Muscle of leg (tissue), 11 donors: ENCODE data around the gene MED25. TPM values are rescaled to one million over a fixed set of nuclear protein-coding genes. Genes with fewer than 3 reads are reported as not detected.

Experiments used
- DNase-seq: peaks from one replicate; pipeline ENCODE4 v3.0.0; 2013
- H3K27ac ChIP-seq: one replicate; pipeline ENCODE4 v1.5.1; 2013; ENCODE audit warnings: mild to moderate bottlenecking, low read length, control low read depth
- H3K27me3 ChIP-seq: one replicate; pipeline ENCODE4 v1.6.1; 2013; ENCODE audit warnings: low read length; ENCODE audit not compliant: control insufficient read depth, insufficient read depth
- H3K36me3 ChIP-seq: one replicate; pipeline ENCODE4 v1.6.1; 2013; ENCODE audit warnings: low read length; ENCODE audit not compliant: control insufficient read depth, insufficient read depth
- H3K4me1 ChIP-seq: one replicate; pipeline ENCODE4 v1.6.1; 2013; ENCODE audit warnings: low read length; ENCODE audit not compliant: control insufficient read depth, insufficient read depth
- H3K4me3 ChIP-seq: one replicate; pipeline ENCODE4 v1.5.1; 2013; ENCODE audit warnings: low read length, control low read depth
- H3K9me3 ChIP-seq: replicated peaks from 2 replicates; pipeline ENCODE4 v1.6.1; 2013; ENCODE audit warnings: low read depth, low read length; ENCODE audit not compliant: control insufficient read depth
- whole genome bisulfite sequencing: methylation state at CpG from one replicate; pipeline ENCODE4 v1.1.5; 2013; ENCODE audit warnings: missing lambda C conversion rate; ENCODE audit not compliant: insufficient coverage; 5-methylcytosine and 5-hydroxymethylcytosine counted together
- polyA plus RNA-seq, 8 donors: library from polyadenylated mRNA; unstranded; fragments of 120-200 nt; gene quantifications; one replicate each; pipeline versions ENCODE4 v1.2.1 to v1.2.3, GENCODE V29; 2013; ENCODE audit warnings: inconsistent platforms in 1 of 8, low replicate concordance in 1 of 8; ENCODE audit not compliant: insufficient read length in 8 of 8, insufficient read depth in 1 of 8
- total RNA-seq: library from RNA; stranded (reverse); fragments of 120-200 nt; gene quantifications from one replicate; pipeline ENCODE4 v1.2.4, GENCODE V29; 2013

Gene MED25
- total and polyA plus RNA-seq, 9 donors, result 9.6 to 41.0 (median 34.0) TPM

- H3K36me3 ChIP-seq, result peaks cover 79% of the 10 kb centered on the region
- WGBS, result 91% methylated on average over 18 of the region's 18 CpGs
These were observed 11.6 kb downstream of the MED25 start for GRCh38 chr19:49829721-49830120.

DNA sequence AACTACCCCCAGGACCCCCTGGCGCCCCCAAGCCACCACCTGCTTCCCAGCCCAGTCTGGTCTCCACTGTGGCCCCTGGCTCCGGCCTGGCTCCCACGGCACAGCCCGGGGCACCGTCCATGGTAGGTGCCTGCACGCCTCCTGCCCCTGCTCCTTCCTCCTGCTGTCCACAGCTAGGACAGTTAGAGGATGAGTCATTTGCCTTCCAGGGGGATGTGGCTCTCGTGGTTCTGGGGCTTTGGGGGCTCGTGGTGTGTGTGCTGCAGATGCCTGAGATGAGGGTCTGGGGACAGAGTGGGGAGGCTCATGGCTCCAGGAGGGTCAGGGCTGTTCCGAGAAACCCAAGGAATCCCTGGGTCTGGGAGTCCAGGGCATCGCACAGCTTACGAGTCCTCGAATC is 12.7 kb downstream of the MED25 start:
- Histone ChIP-seq H3K36me3 (peaks cover 90% of the 10 kb centered on the region), H3K9me3 (no peaks in the 10 kb centered on the region), H3K4me1 (peaks cover 35% of the 10 kb centered on the region), H3K4me3 (no peak overlapping the region), H3K27ac (no peak overlapping the region), H3K27me3 (no peaks in the 10 kb centered on the region)
- no peak for DNase-seq
- WGBS, result 91% methylated on average over 11 of the region's 12 CpGs

More at GRCh38 chr19:49829721-49830120, 11.6 kb downstream of the MED25 start:
- no peak overlapping the region for H3K4me3 ChIP-seq
- DNase-seq, result no peak
- no peak overlapping the region for H3K27ac ChIP-seq
- no peaks in the 10 kb centered on the region for H3K27me3 ChIP-seq
- H3K9me3 ChIP-seq, result no peaks in the 10 kb centered on the region
- peaks cover 32% of the 10 kb centered on the region for H3K4me1 ChIP-seq

GRCh38 chr19:49831592-49831991 is 13.5 kb downstream of the MED25 start:
- no peak overlapping the region for H3K4me3 ChIP-seq
- no peak for DNase-seq
- H3K27me3 ChIP-seq, result no peaks in the 10 kb centered on the region
- WGBS, result 98% methylated on average over 8 of the region's 8 CpGs
- H3K4me1 ChIP-seq, result peaks cover 29% of the 10 kb centered on the region
- peaks cover 93% of the 10 kb centered on the region for H3K36me3 ChIP-seq
- no peak overlapping the region for H3K27ac ChIP-seq
- no peaks in the 10 kb centered on the region for H3K9me3 ChIP-seq

- H3K4me1 ChIP-seq, result peaks cover 24% of the 10 kb centered on the region
- WGBS, result 67% methylated on average over 6 of the region's 9 CpGs
- H3K27ac ChIP-seq, result peak overlapping the region; percentile 51
- no peak overlapping the region for H3K4me3 ChIP-seq
- no peak for DNase-seq
- H3K9me3 ChIP-seq, result no peaks in the 10 kb centered on the region
- no peaks in the 10 kb centered on the region for H3K27me3 ChIP-seq
- peaks cover 93% of the 10 kb centered on the region for H3K36me3 ChIP-seq
These were observed 14.5 kb downstream of the MED25 start for GRCh38 chr19:49832556-49832955.

- peaks cover 98% of the 10 kb centered on the region for H3K36me3 ChIP-seq
These were observed 15.5 kb downstream of the MED25 start for GRCh38 chr19:49833599-49833998.

DNA sequence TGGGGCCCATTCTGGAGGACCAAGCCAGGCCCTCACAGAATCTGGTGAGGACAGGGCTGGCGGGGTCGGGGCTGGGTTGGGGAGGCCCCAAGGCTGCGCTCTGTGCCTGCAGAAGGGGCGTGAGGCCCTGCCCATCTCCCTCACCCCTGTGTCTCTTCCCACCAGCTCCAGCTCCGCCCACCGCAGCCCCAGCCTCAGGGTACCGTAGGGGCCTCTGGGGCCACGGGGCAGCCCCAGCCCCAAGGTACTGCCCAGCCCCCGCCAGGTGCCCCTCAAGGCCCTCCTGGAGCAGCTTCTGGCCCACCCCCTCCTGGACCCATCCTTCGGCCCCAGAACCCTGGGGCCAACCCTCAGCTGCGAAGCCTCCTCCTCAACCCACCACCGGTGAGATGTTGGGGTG is 17.5 kb downstream of the MED25 start:
- no peak for DNase-seq
- Histone ChIP-seq H3K27me3 (no peaks in the 10 kb centered on the region), H3K9me3 (no peaks in the 10 kb centered on the region), H3K27ac (no peak overlapping the region), H3K4me1 (peaks cover 24% of the 10 kb centered on the region), H3K4me3 (no peak overlapping the region), H3K36me3 (peaks cover 93% of the 10 kb centered on the region)
- 93% methylated on average over 6 of the region's 12 CpGs for WGBS

More at GRCh38 chr19:49833599-49833998, 15.5 kb downstream of the MED25 start:
- no peaks in the 10 kb centered on the region for H3K9me3 ChIP-seq
- no peak overlapping the region for H3K4me3 ChIP-seq
- no peaks in the 10 kb centered on the region for H3K27me3 ChIP-seq
- WGBS, result 90% methylated on average over 7 of the region's 7 CpGs
- no peak for DNase-seq
- peak overlapping the region; percentile 75 for H3K27ac ChIP-seq
- H3K4me1 ChIP-seq, result peaks cover 24% of the 10 kb centered on the region

DNA sequence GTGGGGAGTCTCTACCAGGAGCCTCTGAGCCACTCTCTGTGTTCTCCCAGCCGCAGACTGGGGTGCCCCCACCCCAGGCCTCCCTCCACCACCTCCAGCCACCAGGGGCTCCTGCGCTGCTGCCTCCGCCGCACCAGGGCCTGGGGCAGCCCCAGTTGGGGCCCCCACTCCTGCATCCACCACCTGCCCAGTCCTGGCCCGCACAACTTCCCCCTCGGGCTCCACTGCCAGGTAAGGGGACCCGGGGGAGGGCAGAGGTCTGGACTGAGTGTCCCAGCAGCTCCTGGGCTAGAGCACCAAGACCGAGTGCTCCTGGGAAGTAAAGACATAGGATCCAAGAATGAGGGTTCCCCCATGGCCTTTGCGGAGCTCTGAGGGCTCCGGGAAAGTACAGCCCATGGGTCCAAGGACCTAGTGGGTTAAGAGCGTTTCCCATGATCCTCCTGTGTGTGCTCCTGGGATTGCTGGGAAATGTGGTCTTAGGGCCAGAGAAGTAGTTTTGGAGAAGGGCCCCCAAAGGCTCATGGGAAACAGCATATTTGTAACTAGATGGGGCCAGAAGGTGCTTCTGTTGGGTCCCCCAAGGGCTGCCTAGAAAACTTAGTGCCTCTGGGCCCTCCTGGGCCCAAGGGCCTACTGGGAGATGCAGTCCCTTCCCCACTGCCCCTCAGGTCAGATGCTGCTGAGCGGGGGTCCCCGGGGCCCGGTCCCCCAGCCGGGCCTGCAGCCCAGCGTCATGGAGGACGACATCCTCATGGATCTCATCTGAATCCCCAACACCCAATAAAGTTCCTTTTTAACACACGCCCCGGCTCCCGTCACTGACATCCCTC is 18.3 kb downstream of the MED25 start:
- Histone ChIP-seq H3K27ac (no peak overlapping the region), H3K4me1 (peaks cover 24% of the 10 kb centered on the region), H3K9me3 (no peaks in the 10 kb centered on the region), H3K27me3 (no peaks in the 10 kb centered on the region), H3K4me3 (no peak overlapping the region), H3K36me3 (peaks cover 92% of the 10 kb centered on the region)
- WGBS, result 86% methylated on average over 17 of the region's 20 CpGs
- no peak for DNase-seq

DNA sequence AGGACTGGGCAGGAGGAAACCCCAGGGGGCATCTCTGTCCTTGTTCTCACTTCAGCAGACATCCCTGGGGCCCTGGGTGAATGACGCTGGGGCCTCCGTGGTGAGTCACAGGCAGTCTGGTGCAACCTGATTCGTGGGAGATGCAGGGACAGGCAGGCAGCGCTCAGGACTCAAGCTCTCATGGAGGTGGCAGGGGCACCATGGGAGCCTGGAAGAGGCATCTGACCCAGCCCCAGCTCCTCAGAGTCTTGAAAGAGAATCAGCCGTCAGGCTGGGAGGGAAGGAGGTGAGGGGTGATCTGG is 18.9 kb downstream of the MED25 start:
- H3K36me3 ChIP-seq, result peaks cover 90% of the 10 kb centered on the region
- WGBS, result 85% methylated on average over 5 of the region's 5 CpGs

DNA sequence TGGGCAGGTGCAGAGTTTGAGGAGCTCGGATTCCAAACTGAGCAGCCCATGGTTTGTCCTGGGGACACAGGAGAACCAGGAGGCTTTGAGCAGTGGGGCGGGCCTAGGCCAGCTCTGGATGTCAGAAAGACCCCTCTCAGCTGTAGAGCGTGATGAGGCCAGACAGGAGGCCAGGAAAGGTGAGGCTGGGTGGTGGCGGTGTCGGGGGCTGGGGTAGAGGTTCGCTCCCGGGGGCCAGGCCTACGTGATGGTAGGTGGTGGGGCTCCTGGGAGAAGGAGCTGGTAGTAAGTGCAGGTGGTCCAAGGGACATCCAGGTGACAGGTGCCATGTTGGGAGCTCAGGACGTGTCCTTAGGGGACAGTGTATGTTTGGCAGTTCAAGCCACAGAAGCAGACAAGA is 19.3 kb downstream of the MED25 start:
- WGBS, result 91% methylated on average over 9 of the region's 9 CpGs
- DNase-seq, result no peak
- Histone ChIP-seq H3K27me3 (no peaks in the 10 kb centered on the region), H3K27ac (no peak overlapping the region), H3K4me1 (peaks cover 22% of the 10 kb centered on the region), H3K4me3 (no peak overlapping the region), H3K9me3 (no peaks in the 10 kb centered on the region), H3K36me3 (peaks cover 87% of the 10 kb centered on the region)

More for the DNA sequence above, 18.9 kb downstream of the MED25 start:
- Histone ChIP-seq H3K4me1 (peaks cover 24% of the 10 kb centered on the region), H3K4me3 (no peak overlapping the region), H3K27me3 (no peaks in the 10 kb centered on the region), H3K27ac (no peak overlapping the region), H3K9me3 (no peaks in the 10 kb centered on the region)
- DNase-seq, result no peak

DNA sequence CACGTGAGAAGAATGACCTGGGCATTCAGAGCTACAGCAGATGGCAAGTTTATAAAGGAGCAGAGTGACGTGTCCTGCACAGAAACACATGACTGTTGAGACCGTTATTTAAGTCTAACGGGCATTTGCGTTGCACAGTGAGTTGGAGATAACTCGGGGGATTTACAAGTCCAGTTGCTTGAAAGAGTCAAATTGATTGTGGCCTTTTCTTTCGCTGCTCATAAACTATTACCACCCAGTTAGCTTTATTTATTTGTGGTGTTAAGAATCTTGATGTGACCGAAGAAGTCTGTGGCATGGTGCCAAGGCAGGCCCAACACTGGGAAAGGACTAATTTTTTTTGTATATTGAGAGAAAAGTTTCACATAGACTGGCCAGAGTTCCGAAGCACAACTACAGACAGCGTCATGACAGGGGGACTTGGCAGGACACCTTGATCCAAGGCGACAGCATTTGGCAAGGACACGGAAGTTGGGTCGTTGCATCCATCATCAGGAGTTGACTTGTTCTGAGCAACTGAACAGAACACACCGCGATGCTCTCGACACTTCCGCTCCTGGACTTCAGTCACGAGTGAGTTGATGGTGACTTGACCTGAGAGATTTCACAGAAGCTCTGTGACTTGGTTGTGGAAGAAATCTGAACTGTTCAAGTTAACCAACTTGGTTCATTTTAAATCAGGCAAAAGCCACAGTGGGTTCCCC is 20.9 kb downstream of the MED25 start:
- Histone ChIP-seq H3K9me3 (no peaks in the 10 kb centered on the region), H3K27me3 (no peaks in the 10 kb centered on the region), H3K27ac (no peak overlapping the region), H3K36me3 (peaks cover 73% of the 10 kb centered on the region), H3K4me3 (no peak overlapping the region), H3K4me1 (peaks cover 11% of the 10 kb centered on the region)
- DNase-seq, result no peak
- WGBS, result 91% methylated on average over 15 of the region's 18 CpGs
